NCI-H774 (cell line): ENCODE data around the gene WDFY4.

ENCODE experiments used
- DNase-seq: peaks from one replicate; lab custom pipeline; 2025; lab: John Stamatoyannopoulos, UW

The WDFY4 gene

GRCh38 chr10:48907730-48908129, 223.1 kb downstream of the WDFY4 start:
- no peak for DNase-seq

- no peak for DNase-seq
Measured at GRCh38 chr10:48910548-48910947, 225.9 kb downstream of the WDFY4 start.

GRCh38 chr10:48913674-48914073, 229.0 kb downstream of the WDFY4 start:
- DNase-seq: no peak

- no peak for DNase-seq
Measured at GRCh38 chr10:48923748-48924147, 239.1 kb downstream of the WDFY4 start.

- DNase-seq: no peak
Measured at GRCh38 chr10:48924988-48925387, 240.3 kb downstream of the WDFY4 start.

- no peak for DNase-seq
Measured at GRCh38 chr10:48926255-48926654, 241.6 kb downstream of the WDFY4 start.

GRCh38 chr10:48926764-48927540, 242.3 kb downstream of the WDFY4 start:
- DNase-seq: no peak

GRCh38 chr10:48929413-48929990, 244.8 kb downstream of the WDFY4 start:
- no peak for DNase-seq

- no peak for DNase-seq
Measured at GRCh38 chr10:48931188-48931587, 246.5 kb downstream of the WDFY4 start.

- no peak for DNase-seq
Measured at GRCh38 chr10:48932831-48933664, 248.4 kb downstream of the WDFY4 start.

GRCh38 chr10:48934672-48935501, 250.2 kb downstream of the WDFY4 start:
- no peak for DNase-seq

GRCh38 chr10:48935577-48935976, 250.9 kb downstream of the WDFY4 start:
- DNase-seq: no peak

- DNase-seq: no peak
Measured at GRCh38 chr10:48937796-48938195, 253.1 kb downstream of the WDFY4 start.

- DNase-seq: no peak
Measured at GRCh38 chr10:48938281-48938680, 253.6 kb downstream of the WDFY4 start.

GRCh38 chr10:48938990-48939536, 254.4 kb downstream of the WDFY4 start:
- no peak for DNase-seq

GRCh38 chr10:48939790-48940325, 255.2 kb downstream of the WDFY4 start, which contains the start of gene LRRC18:
TSS of gene LRRC18 (minus strand) at chr10:48939840. CDS start at chr10:48914155, 25,685 bp downstream.
- DNase-seq: no peak

GRCh38 chr10:48940372-48940771, 255.7 kb downstream of the WDFY4 start:
- no peak for DNase-seq

- DNase-seq: no peak
Measured at GRCh38 chr10:48940958-48941357, 256.3 kb downstream of the WDFY4 start.

GRCh38 chr10:48941427-48942075, 256.9 kb downstream of the WDFY4 start:
- no peak for DNase-seq

- DNase-seq: no peak
Measured at GRCh38 chr10:48943096-48943495, 258.4 kb downstream of the WDFY4 start.

GRCh38 chr10:48944171-48944570, 259.5 kb downstream of the WDFY4 start:
- no peak for DNase-seq
